Suppressor macrophage treated with lipopolysaccharide for 1 hour (primary cell): ENCODE measurements around the gene GRAP.

Experiments
- DNase-seq, 3 donors: peaks; one replicate each; pipeline ENCODE4 v3.0.0-alpha.2; 2020 to 2022

The GRAP gene

GRCh38 chr17:19017804-19018599 lies 28.8 kb downstream of the GRAP start:
- DNase-seq: no peak

- no peak for DNase-seq
These were observed 29.4 kb downstream of the GRAP start for GRCh38 chr17:19017401-19017800.

GRCh38 chr17:19016881-19017280 lies 29.9 kb downstream of the GRAP start:
- no peak for DNase-seq

- DNase-seq: no peak
These were observed 30.5 kb downstream of the GRAP start for GRCh38 chr17:19016297-19016696.

- no peak for DNase-seq
These were observed 31.3 kb downstream of the GRAP start for GRCh38 chr17:19015428-19015827.

GRCh38 chr17:19014628-19015215 lies 32.0 kb downstream of the GRAP start:
- peak; percentile 44 to 51 (median 45) for DNase-seq

- no peak for DNase-seq
These were observed 32.7 kb downstream of the GRAP start for GRCh38 chr17:19013806-19014627.

- DNase-seq: no peak
These were observed 33.5 kb downstream of the GRAP start for GRCh38 chr17:19013226-19013625.

GRCh38 chr17:19012171-19013080 lies 34.3 kb downstream of the GRAP start:
- DNase-seq: no peak

- no peak for DNase-seq
These were observed 35.2 kb downstream of the GRAP start for GRCh38 chr17:19011581-19011980.

- no peak for DNase-seq
These were observed 35.8 kb downstream of the GRAP start for GRCh38 chr17:19010729-19011505.

- DNase-seq: no peak
These were observed 36.8 kb downstream of the GRAP start for GRCh38 chr17:19009970-19010369.

- no peak for DNase-seq
These were observed 40.1 kb downstream of the GRAP start for GRCh38 chr17:19006698-19007097.

GRCh38 chr17:19005789-19006430 lies 40.8 kb downstream of the GRAP start:
- no peak for DNase-seq

GRCh38 chr17:19005137-19005773 lies 41.5 kb downstream of the GRAP start:
- no peak for DNase-seq

GRCh38 chr17:19004421-19005136 lies 42.2 kb downstream of the GRAP start, which contains the start of gene FAM83G:
Gene FAM83G (minus strand): TSS chr17:19004764. CDS start chr17:19004041, 723 bp downstream.
- peak; percentile 63 to 89 (median 82) for DNase-seq

GRCh38 chr17:19003543-19004420 lies 43.0 kb downstream of the GRAP start:
- peak; percentile 34 to 56 (median 47) for DNase-seq

GRCh38 chr17:19002805-19003542 lies 43.8 kb downstream of the GRAP start:
- DNase-seq: peak in 1 of 3 donors; percentile 26
